ENCODE measurements around the gene LDLRAD1. TPM values are rescaled to one million over a fixed set of nuclear protein-coding genes. Genes with fewer than 3 reads are reported as not detected.
A peak's percentile ranks its signal among the peaks of the same experiment; 100 is the strongest.
"Not testable (repeated sequence)": the region's sequence is repeated elsewhere in the genome, so short reads cannot be mapped to it uniquely, and the experiment has no call there.

Gene LDLRAD1
- total RNA-seq, 4 donors from 2014 or later, result 0.49 to 1.4 TPM; not detected in 2

DNA sequence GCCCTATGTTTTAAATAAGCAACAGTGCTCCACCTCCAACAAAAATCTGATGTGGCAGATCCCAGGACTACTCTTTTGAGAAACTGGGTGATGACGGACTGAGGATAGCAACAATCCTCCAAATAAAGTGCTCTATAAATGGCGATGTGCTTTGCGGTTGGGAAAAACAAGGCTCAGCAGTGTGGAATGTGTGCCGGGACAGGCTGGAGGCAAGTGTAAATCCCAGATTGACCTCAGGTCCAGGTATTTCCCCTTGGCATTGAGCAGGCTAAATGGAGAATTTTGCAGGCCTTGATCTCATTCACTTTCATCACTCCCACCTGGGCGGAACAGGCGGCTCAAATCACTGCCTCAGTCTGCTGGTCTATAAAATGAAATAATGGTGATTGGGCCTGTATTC is 36.8 kb downstream of the LDLRAD1 start:
- H3K36me3 ChIP-seq, result no peaks in the 10 kb centered on the region
- no peak overlapping the region for H3K4me3 ChIP-seq
- H3K9me3 ChIP-seq, result no peaks in the 10 kb centered on the region
- peaks cover 0 to 13% (median 12%) of the 10 kb centered on the region in 3 donors for H3K4me1 ChIP-seq
- H3K27ac ChIP-seq, result peak overlapping the region; percentile 36 to 78 (median 70)
- intact Hi-C loops (cut with DNase I), result no loop called here
- DNase-seq, result no peak
- 85 to 88% methylated on average over 3 to 6 of the region's 6 CpGs for WGBS, 2 donors
- TF ChIP-seq, protein P1, sequence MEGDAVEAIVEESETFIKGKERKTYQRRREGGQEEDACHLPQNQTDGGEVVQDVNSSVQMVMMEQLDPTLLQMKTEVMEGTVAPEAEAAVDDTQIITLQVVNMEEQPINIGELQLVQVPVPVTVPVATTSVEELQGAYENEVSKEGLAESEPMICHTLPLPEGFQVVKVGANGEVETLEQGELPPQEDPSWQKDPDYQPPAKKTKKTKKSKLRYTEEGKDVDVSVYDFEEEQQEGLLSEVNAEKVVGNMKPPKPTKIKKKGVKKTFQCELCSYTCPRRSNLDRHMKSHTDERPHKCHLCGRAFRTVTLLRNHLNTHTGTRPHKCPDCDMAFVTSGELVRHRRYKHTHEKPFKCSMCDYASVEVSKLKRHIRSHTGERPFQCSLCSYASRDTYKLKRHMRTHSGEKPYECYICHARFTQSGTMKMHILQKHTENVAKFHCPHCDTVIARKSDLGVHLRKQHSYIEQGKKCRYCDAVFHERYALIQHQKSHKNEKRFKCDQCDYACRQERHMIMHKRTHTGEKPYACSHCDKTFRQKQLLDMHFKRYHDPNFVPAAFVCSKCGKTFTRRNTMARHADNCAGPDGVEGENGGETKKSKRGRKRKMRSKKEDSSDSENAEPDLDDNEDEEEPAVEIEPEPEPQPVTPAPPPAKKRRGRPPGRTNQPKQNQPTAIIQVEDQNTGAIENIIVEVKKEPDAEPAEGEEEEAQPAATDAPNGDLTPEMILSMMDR (IDR thresholded peaks at IDR 0.05), result no peak
- no peak for TF ChIP-seq POLR2A (IDR thresholded peaks at IDR 0.05)
- no peaks in the 10 kb centered on the region for H3K27me3 ChIP-seq

DNA sequence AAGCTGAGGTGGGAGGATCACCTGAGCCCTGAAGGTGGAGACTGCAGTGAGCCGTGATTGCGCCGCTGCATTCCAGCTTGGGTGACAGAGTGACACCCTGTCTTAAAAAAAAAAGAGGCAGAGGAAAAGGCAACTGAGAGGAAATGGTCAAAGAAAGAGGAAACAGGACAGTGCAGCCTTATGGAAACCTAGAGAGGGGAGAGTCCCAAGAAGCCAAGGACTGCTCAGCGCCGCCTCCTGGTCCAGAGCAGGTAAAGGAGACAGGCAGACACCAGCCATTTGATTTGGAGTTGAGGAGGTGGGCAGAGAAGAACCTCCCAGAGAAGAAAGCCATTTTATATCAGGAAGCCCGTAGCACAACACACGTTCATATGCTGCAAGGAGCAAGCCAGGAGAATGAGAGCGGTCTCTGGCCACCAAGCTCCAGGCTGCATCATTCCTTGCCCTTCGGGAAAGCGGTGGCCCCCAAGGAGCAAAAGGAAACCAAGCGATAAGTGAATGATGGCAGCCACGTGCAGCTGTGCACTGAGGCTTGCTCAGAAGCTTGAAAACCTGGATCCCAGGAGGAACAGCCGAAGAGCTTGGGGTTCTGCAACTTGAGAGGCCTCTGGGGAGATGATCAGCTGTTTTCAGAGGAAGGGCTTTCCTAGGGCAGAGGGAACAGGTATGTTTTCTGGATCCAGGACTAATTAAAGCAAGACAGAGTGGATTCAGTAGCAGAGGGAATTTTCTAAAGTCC is 38.1 kb downstream of the LDLRAD1 start:
- Histone ChIP-seq H3K4me1 (peaks cover 0 to 13% (median 12%) of the 10 kb centered on the region in 3 donors), H3K36me3 (no peaks in the 10 kb centered on the region), H3K4me3 (no peak overlapping the region), H3K27ac (no peak overlapping the region), H3K9me3 (no peaks in the 10 kb centered on the region), H3K27me3 (no peaks in the 10 kb centered on the region)
- intact Hi-C loops (cut with DNase I), result no loop called here
- no peak for TF ChIP-seq POLR2A (IDR thresholded peaks at IDR 0.05)
- TF ChIP-seq, protein P1 (IDR thresholded peaks at IDR 0.05), result no peak
- 82 to 85% methylated on average over 13 of the region's 13 CpGs for WGBS, 2 donors
- no peak for DNase-seq

DNA sequence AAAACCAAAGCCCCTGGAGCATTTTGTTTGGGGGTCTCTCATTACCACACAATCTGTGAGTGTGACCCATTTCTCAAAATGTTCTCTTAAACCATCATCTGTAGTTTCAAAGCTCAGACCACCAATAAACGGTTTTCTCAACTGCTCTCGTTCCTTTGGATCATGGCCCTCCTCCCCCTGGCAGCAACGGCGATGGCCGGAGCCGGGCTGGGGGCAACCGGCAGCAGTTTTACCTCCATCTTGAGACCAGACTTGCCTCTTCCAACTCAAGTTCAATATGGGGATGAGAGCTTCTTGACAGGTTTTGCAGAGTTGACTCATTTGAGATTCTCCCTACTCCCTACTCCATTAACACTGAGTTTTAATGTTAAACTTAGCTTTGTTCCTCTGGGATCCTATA is 42.1 kb downstream of the LDLRAD1 start:
- no peaks in the 10 kb centered on the region for H3K9me3 ChIP-seq
- TF ChIP-seq, protein P1 (IDR thresholded peaks at IDR 0.05), result no peak
- no peak for TF ChIP-seq POLR2A (IDR thresholded peaks at IDR 0.05)
- no peaks in the 10 kb centered on the region for H3K27me3 ChIP-seq
- peaks cover 0 to 16% (median 0%) of the 10 kb centered on the region in 3 donors for H3K36me3 ChIP-seq
- DNase-seq, result no peak
- H3K4me3 ChIP-seq, result no peak overlapping the region
- WGBS, 2 donors, result 94% methylated on average over 7 of the region's 7 CpGs
- no peaks in the 10 kb centered on the region for H3K4me1 ChIP-seq
- intact Hi-C loops (cut with DNase I), result no loop called here
- no peak overlapping the region for H3K27ac ChIP-seq

- intact Hi-C loops (cut with DNase I), result no loop called here
- Histone ChIP-seq H3K27me3 (no peaks in the 10 kb centered on the region), H3K36me3 (peaks cover 0 to 57% (median 8%) of the 10 kb centered on the region in 3 donors), H3K4me1 (no peaks in the 10 kb centered on the region), H3K4me3 (no peak overlapping the region), H3K27ac (peak overlapping the region in 2 of 4 donors; percentile 22 to 42), H3K9me3 (no peaks in the 10 kb centered on the region)
- DNase-seq, result no peak
- TF ChIP-seq, protein P1 (IDR thresholded peaks at IDR 0.05), result no peak
- WGBS, 2 donors, result 67 to 75% methylated on average over 2 of the region's 2 CpGs
Observed at GRCh38 chr1:53971718-53972117, 46.3 kb downstream of the LDLRAD1 start.

- DNase-seq; H3K4me3 ChIP-seq; H3K27ac ChIP-seq; H3K4me1 ChIP-seq; intact Hi-C loops (cut with DNase I); H3K9me3 ChIP-seq; H3K27me3 ChIP-seq: not testable (repeated sequence)
- WGBS, 2 donors, result 88% methylated on average over 2 of the region's 2 CpGs
- H3K36me3 ChIP-seq, result peaks cover 0 to 81% (median 8%) of the 10 kb centered on the region in 3 donors
Observed at GRCh38 chr1:53969323-53969722, 48.7 kb downstream of the LDLRAD1 start.
